GM21367 (cell line): ENCODE measurements around the gene OR13C3.
"Not testable (repeated sequence)": the region's sequence is repeated elsewhere in the genome, so short reads cannot be mapped to it uniquely, and the experiment has no call there.

Experiments used
- ATAC-seq: cut with Tn5 transposase; IDR thresholded peaks from one replicate; pipeline ENCODE4 v1.9.1; 2021; ENCODE audit not compliant: unreplicated experiment

Gene OR13C3

DNA sequence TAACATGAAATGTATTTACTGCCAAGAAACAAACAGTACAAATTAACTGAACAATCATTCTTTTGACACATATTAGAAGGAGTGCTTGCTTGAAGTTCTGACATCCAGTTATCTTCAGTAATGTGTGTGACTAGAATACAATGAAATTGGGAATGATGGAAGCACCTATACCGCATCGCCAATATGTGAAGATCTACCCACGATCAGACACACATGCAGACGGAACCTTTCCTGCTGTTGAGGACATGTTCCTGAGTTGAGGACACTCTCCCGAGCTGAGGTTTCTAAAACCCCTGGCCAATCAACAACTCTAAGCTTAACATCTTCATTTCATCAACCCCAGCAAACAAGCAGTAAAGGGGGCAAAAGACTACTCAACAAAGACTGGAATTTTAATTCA is at the start of gene OR13C3:
Gene OR13C3 (minus strand): TSS at position 101 of the 400 bp plus-strand sequence. CDS start 133 bp downstream, outside the sequence.
- no peak for ATAC-seq

DNA sequence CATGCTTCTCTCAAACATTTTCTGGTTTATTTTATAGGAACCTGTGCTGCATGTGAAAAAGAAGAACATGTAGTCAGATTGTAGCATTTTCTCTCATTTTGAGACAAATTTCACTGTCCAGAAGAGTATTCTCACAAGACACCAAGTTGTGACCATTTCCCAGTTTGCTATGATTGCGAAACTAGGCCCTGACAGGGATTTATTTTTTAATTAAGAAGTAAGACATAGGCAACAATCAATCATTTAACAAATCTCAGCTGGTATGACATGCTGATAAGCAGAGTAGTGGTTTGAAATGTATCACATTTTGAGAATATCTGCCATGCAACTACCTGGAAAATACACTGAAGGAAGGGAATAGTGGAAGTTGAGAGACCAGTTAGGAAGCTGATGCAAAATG is 43.9 kb upstream of the OR13C3 start:
- ATAC-seq, result no peak

DNA sequence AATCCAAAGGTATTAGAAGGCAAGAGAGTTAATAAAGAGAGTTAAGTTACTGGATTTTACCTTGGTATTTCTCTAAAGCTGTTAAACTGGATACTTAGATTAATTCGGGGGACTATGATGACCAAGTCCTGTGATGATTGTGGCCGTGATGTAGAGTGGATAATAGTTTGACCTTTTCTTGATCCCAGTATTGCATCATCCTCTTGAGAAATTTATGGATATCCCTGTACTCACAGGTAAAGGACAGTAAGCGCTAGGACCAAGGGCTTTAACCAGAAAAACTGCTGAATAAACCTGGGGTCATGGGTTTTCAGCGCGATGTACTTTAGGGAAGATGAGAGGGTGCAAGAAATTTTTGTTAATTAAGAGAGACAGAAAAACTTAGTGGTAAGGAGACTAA is 40.6 kb upstream of the OR13C3 start:
- ATAC-seq, result no peak

DNA sequence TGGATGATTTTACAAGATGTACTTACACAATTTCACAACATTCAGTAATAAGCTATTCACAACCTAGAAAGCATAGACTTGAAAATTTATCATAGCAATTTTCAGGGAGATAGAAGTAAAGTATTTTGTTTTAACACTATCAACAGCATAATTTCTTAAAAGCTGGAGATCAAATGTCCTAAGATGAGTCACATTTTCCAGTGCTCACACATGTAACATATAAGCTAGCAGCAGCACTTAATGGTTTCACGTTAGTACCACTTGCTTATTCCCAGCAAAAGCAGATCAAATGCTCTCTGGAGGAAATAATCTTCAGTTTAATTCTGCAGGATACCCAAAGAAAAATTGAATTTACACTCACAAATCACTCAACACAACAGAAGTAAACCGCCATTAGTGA is 38.8 kb upstream of the OR13C3 start:
- ATAC-seq, result no peak

DNA sequence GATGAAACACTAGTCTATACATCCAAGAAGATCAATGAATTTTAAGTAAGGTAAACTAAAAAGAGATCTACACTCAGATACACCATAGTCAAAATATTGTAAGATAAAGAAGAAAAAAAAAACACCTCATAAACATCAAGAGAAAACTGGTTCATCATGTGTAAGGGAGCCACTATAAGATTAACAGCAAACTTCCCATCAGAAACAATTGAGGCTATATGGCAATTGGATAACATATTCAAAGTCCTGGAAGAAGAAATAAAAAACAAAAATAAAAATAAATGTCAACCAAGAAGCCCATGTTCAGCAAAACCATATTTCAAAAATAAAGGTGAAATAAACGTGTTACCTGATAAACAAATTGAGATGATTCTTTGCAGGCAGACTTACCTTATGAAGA is 36.0 kb upstream of the OR13C3 start:
- ATAC-seq, result no peak

DNA sequence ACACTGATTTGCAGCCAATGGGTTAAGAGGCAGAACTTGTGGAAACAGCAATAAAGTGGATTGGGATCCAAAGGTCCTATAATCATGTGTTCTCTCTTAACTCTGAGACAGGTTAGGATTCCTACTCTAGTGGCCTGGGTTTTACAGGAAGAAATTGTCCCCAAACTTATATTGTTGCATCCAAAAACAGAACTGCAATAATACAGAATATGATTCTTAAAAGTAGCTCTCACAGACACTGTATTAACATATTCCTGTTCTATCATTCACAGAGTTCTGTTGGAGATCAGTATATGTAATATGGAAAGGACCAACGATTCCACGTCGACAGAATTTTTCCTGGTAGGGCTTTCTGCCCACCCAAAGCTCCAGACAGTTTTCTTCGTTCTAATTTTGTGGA is 32.2 kb upstream of the OR13C3 start, which contains the start of gene OR13C8:
Gene OR13C8 (plus strand): TSS at position 301 of the 400 bp plus-strand sequence. CDS start 0 bp downstream, at position 301.
- ATAC-seq, result no peak

DNA sequence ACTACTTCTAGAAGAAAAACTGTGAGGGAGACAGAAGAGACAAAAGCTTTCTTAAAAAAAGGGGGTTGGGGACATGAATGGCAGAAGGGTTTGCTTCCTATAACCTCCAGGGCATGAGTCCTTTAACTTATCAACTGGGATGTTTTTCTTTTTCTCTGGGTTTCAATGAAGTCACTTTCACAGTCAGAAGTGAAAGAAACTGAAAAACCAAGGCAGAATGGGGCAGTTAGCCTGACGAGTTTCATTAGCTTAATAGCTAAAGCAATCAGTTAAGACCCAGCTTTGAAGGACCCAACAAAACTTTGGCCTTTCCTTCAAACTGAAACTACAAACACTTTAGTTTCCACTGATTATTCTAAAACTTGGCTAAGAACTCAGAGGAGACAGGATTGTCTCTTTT is 27.7 kb upstream of the OR13C3 start:
- no peak for ATAC-seq

DNA sequence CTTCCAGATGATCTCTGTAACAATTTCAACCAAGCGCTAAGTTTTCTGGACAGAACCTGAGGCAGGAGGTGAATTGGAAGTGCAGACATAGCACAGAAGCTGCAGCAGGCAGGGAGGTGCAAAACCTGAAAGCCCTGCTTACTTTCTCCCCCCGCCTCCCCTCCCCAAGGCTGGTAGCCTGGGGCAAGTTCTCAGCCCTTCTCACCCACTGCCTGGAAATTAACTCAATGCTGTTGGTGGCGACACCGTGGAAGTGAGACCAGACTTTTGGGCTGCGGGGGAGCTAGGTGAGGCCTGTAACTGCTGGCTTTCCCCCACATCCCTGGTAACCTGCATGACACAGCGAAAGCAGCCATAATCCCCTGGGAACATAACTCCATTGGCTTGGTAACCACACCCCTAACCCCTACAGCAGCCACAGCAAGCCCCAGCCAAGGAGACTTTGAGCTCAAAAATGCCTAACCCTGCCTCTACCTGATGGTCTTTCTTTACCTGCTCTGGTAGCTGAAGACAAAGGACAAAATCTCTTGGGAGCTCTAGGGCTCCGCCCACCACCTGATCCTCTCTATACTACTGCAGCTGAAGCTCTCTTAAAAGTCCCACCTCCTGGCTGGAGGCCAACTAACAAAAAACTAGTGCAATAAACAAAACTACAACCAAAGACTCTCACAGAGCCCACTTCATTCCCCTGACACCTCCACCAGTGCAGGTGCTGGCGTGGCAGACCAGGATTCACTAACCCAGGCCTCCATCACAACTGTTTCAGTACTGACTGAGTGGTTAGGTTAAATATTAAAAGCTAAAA is 20.4 kb upstream of the OR13C3 start:
- no peak for ATAC-seq

DNA sequence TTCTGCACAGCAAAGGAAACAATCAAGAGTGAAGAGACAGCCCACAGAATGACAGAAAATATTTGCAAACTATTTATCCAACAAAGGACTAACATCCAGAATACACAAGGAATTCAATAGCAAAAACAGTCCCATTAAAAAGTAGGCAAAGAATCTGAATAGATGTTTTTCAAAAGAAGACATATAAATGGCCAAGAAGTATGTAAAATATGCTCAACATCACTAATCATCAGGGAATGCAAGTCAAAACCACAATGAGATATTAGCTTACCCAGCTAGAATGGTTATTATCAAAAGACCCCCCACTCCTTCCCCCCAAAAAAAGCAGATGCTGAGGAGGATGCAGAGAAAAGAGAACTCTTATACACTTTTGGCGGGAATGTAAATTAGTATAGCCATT is 18.9 kb upstream of the OR13C3 start:
- ATAC-seq, result no peak

DNA sequence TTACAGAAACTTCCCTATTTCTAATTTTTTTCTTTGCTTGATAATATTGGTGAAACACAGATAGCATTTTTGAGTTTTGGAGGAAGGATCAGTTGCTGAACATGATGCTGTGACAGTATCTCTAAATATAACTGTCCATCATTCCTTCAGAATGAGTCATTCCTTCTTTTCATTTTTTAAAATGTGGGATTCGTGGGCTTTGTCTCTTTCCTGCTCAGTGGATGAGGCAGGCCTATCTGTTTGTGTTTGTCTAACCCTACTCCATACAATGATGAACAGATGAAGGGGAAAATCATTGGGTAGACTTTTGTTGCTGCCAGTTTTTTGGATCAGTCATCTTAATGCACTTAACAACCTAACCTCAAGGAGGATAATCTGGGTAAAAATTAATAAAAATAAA is 16.6 kb upstream of the OR13C3 start:
- no peak for ATAC-seq

DNA sequence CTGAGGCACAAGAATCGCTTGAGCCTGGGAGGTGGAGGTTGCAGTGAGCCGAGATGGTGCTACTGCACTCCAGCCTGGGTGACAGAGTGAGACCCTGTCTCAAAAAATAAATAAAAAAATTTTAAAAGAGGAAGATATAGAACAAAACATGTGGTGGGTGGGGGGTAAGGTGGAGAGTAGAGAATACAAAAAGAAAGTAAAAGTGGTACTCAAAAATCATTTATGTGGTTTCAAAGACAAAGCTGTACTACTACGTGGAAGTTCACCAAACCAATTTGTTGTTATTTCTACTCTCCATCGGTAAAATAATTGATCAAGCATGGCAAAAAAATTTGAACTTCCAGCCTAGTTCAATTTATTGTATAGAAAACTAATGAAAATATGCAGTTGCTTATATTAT is 8.0 kb upstream of the OR13C3 start:
- no peak for ATAC-seq

DNA sequence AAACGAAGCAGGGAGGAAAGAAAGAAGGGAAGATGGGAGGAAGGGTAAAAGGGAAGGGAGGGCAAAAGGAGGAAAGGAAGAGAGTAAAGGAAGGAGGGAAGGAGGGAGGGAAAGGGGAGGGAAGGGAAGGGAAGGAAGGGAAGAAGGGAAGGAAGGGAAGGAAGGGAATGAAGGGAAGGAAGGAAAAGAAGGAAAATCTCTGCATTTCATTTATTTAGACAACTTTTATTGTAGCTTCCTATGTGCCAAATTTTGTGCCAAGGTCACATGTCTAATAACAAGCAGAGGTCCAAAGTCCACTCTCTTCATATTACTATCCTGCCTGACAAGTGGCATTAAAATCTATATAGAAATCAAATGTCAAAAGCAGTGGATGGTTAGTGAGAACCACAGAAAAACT is 2.6 kb upstream of the OR13C3 start:
- ATAC-seq, result no peak

DNA sequence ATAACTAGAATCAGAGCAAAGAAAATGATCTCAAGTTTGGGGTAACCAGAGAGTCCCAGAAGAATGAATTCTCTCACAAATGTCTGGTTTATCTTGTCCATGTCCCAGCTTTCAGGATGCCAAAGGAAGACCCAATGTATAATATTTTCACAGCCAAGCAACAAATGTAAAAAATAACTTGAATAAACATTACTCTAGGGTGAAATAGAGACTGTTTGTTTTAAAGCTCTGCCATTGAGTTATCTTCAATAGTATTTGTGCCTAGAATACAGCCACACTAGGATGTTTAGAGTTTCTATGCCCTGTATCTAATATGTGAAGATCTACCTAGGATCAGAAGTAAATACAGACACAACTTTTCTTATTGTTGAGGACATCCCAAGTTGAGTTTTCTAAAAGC is 9.5 kb downstream of the OR13C3 start, which contains the start of gene OR13C4:
Gene OR13C4 (minus strand): TSS at position 101 of the 400 bp plus-strand sequence. CDS start 0 bp downstream, at position 101.
- no peak for ATAC-seq

DNA sequence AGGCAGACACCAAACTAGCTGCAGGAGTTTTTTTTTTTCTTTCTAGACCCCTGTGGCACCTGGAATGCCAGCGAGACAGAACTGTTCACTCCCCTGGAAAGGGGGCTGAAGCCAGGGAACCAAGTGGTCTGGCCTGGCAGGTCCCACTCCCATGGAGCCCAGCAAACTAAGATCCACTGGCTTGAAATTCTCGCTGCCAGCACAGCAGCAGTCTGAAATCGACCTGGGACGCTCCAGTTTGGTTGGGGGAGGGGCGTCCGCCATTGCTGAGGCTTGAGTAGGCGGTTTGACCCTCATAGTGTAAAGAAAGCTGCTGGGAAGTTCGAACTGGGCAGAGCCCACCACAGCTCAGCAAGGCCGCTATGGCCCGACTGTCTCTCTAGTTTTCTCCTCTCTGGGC is 16.4 kb downstream of the OR13C3 start:
- ATAC-seq, result not testable (repeated sequence)

DNA sequence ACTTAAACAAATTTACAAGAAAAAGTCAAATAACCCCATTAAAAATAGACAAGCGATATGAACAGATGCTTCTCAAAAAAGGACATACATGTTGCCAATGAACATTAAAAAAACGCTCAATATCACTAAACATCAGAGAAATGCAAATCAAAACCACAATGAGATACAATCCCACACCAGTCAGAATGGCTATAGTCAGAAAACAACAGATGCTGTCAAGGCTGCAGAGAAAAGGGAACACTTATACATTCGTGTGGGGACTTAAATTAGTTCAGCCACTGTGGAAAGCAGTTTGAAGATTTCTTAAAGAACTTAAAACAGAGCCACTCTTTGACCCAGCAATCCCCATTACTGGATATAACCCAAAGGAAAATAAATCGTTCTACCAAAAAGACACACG is 21.8 kb downstream of the OR13C3 start:
- no peak for ATAC-seq

DNA sequence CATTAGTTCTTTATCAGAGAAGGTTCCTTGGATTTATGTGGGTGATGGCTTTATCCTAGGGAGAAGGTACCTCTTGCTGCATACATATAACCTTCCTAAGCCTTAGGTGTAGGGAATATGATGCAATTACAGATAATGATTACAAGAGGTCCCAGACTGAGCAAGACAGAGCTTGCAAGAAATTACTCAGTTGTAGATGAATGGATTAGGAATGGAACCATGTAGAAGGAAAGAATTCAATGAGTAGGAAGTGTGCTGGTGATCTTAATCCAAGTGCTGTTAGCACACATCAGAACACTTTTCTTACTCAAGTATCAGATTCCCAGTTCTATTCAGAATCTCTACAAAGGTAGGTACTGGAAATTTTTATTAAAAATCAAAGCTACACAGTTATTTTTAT is 30.1 kb downstream of the OR13C3 start:
- ATAC-seq, result no peak

DNA sequence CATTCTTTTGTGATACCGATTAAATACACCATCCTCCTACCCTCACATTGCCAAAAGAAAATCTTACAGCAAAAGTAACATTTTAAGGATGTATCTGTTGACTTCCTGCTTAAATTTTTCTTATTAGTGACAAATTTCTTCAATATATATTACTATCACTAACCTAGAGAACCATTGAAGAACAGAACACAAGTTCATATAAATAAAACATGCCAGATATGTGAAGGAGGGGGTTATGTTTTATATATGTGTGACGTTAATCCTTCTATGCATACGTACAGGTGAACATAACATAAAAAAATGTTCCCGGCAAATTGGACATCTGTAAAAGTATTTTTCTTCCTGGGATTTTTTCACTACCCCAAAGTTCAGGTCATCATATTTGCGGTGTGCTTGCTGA is 32.7 kb downstream of the OR13C3 start, which contains the start of gene OR13F1:
Gene OR13F1 (plus strand): TSS at position 301 of the 400 bp plus-strand sequence. CDS start 0 bp downstream, at position 301.
- ATAC-seq, result no peak

DNA sequence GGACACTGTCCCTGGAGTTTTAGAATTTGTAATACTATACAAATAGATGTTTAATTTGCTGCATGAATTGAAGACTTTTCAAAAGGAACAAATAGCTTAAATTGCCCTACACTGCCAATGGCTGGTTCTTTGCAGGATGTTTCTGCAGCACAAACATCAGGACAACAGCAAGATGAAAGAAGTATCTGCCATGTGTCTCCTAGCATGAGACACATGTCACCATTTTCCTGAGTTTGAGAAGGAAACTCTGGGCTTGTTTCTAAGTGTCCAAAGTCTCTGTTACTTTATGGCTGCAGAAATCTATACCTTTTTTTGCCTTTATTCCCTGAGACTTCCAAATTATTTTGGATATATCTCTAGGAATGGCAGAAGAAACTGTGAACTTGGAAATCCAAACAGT is 33.2 kb downstream of the OR13C3 start:
- ATAC-seq, result no peak

DNA sequence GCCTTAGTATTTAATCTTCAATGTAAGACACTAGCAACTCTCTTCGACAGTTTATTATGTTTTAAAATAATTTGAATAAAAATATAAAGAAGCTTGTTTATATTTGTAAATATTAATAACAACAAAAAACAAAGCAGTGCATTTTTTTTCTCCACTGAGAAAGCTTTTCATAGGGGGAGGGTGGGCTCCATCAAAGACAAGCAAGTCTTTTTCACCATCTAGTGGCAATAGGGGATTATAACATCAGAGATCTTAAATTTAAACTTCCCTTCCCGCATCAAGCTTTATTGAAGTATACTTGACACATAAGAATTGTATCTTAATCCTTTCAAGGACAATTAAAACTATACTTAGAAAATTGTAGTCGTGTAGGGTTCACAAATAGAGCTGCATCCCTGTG is 41.8 kb downstream of the OR13C3 start:
- ATAC-seq, result no peak
